Measurements from ENCODE around the gene TRIM17. TPM values are rescaled to one million over a fixed set of nuclear protein-coding genes. Genes with fewer than 3 reads are reported as not detected.

The TRIM17 gene
- total and polyA plus RNA-seq, 12 donors = 0.17 to 7.4 (median 0.96) TPM; not detected in 3

- Histone ChIP-seq H3K4me1 (replicated peaks in 1 of 2) (peaks cover 14 to 28% of the 10 kb centered on the region in 2 donors), H3K27ac (no peak overlapping the region), H3K27me3 (no peaks in the 10 kb centered on the region), H3K9me3 (replicated peaks in 1 of 3) (no peaks in the 10 kb centered on the region), H3K36me3 (replicated peaks in 1 of 2) (no peaks in the 10 kb centered on the region), H3K4me3 (no peak overlapping the region)
- intact Hi-C loops (cut with DNase I) = no loop called here
- TF ChIP-seq CTCF (IDR thresholded peaks at IDR 0.05) (no peak), POLR2A (IDR thresholded peaks at IDR 0.05) (no peak)
- 82 to 88% (median 86%) methylated on average over 7 to 10 of the region's 10 CpGs for WGBS, 4 donors
- no peak for DNase-seq
Measured at GRCh38 chr1:228453022-228453560, 36.4 kb upstream of the TRIM17 start.

- TF ChIP-seq CTCF (IDR thresholded peaks at IDR 0.05) (no peak), POLR2A (IDR thresholded peaks at IDR 0.05) (no peak)
- intact Hi-C loops (cut with DNase I) = no loop called here
- Histone ChIP-seq H3K4me3 (no peak overlapping the region), H3K27me3 (no peaks in the 10 kb centered on the region), H3K9me3 (replicated peaks in 1 of 3) (no peaks in the 10 kb centered on the region), H3K36me3 (replicated peaks in 1 of 2) (no peaks in the 10 kb centered on the region), H3K27ac (no peak overlapping the region), H3K4me1 (replicated peaks in 1 of 2) (peaks cover 14 to 28% of the 10 kb centered on the region in 2 donors)
- WGBS, 4 donors = 72 to 82% (median 74%) methylated on average over 8 to 10 of the region's 10 CpGs
- DNase-seq = peak in 4 of 7 donors; percentile 20 to 63 (median 22)
Measured at GRCh38 chr1:228452194-228453021, 35.7 kb upstream of the TRIM17 start.

GRCh38 chr1:228450200-228450599 lies 33.5 kb upstream of the TRIM17 start:
- DNase-seq = no peak
- Histone ChIP-seq H3K4me3 (no peak overlapping the region), H3K36me3 (replicated peaks in 1 of 2) (no peaks in the 10 kb centered on the region), H3K9me3 (replicated peaks in 1 of 3) (no peaks in the 10 kb centered on the region), H3K27me3 (peaks cover under 1% of the 10 kb centered on the region), H3K4me1 (replicated peaks in 1 of 2) (peaks cover 0 to 9% of the 10 kb centered on the region in 2 donors), H3K27ac (no peak overlapping the region)
- intact Hi-C loops (cut with DNase I) = no loop called here
- WGBS, 4 donors = 63 to 84% (median 82%) methylated on average over 9 to 11 of the region's 11 CpGs
- TF ChIP-seq CTCF (IDR thresholded peaks at IDR 0.05) (no peak), POLR2A (IDR thresholded peaks at IDR 0.05) (no peak)

GRCh38 chr1:228448372-228448771 lies 31.7 kb upstream of the TRIM17 start:
- H3K4me3 ChIP-seq = no peak overlapping the region
- WGBS, 4 donors = 80 to 89% (median 85%) methylated on average over 6 of the region's 6 CpGs

More at GRCh38 chr1:228448372-228448771, 31.7 kb upstream of the TRIM17 start:
- no peak overlapping the region for H3K27ac ChIP-seq
- no peaks in the 10 kb centered on the region for H3K9me3 ChIP-seq (replicated peaks in 1 of 3)
- DNase-seq = no peak
- peaks cover 5% of the 10 kb centered on the region for H3K27me3 ChIP-seq
- TF ChIP-seq CTCF (IDR thresholded peaks at IDR 0.05) (no peak), POLR2A (IDR thresholded peaks at IDR 0.05) (no peak)
- no peaks in the 10 kb centered on the region for H3K4me1 ChIP-seq (replicated peaks in 1 of 2)
- intact Hi-C loops (cut with DNase I) = loop anchor here in 1 of 2 donors (5.0 kb wide), 1 partner anchor 61 kb away; no protein-coding TSS in a partner anchor
- no peaks in the 10 kb centered on the region for H3K36me3 ChIP-seq (replicated peaks in 1 of 2)

Measured in adrenal gland (tissue), 12 donors.